Ascending aorta (tissue), 2 donors: ENCODE data around the gene MRPS11. TPM values are rescaled to one million over a fixed set of nuclear protein-coding genes. Genes with fewer than 3 reads are reported as not detected.

Experiments used
- DNase-seq, 2 donors: peaks; one replicate each; pipeline ENCODE4 v3.0.0-alpha.2; 2019; ENCODE audit warnings: low spot score in 2 of 2
- H3K27ac ChIP-seq, 2 donors: fragments of 200-600 bp; sonication (generic); one replicate each; pipeline ENCODE4 v1.5.1; 2016 to 2017; ENCODE audit warnings: mild to moderate bottlenecking in 1 of 2
- H3K27me3 ChIP-seq: fragments of 200-600 bp; sonication (generic); one replicate; pipeline ENCODE4 v1.5.1; 2017
- H3K36me3 ChIP-seq, 2 donors: fragments of 200-600 bp; sonication (generic); one replicate each; pipeline ENCODE4 v1.5.1; 2016
- H3K4me1 ChIP-seq, 2 donors: fragments of 200-600 bp; sonication (generic); one replicate each; pipeline ENCODE4 v1.5.1; 2016 to 2017; ENCODE audit warnings: mild to moderate bottlenecking in 1 of 2
- H3K4me3 ChIP-seq, 2 donors: fragments of 200-600 bp; sonication (generic); one replicate each; pipeline ENCODE4 v1.5.1; 2016 to 2017; ENCODE audit warnings: mild to moderate bottlenecking in 1 of 2
- H3K9me3 ChIP-seq, 2 donors: fragments of 200-600 bp; sonication (generic); one replicate each; pipeline ENCODE4 v1.5.1; 2016
- CTCF ChIP-seq, 3 experiments: fragments of 200-600 bp in 2 of 3; fragments of 450-650 bp in 1 of 3; sonication (generic) in 2 of 3; IDR thresholded peaks; one replicate each; pipeline ENCODE4 v1.5.1; 2016 to 2019; ENCODE audit warnings: antibody characterized with exemption in 3 of 3, mild to moderate bottlenecking in 1 of 3, moderate library complexity in 1 of 3
- intact Hi-C: fragments of 100-400 bp; cut with DNase I; formaldehyde crosslinking; loops from one replicate; pipeline ENCODE4 v1.15.1; 2023
- total RNA-seq: library from RNA; depleted of rRNA; stranded (reverse); fragments of >200 nt; gene quantifications from one replicate; pipeline ENCODE4 v1.1.0, GENCODE V29; 2016

Gene MRPS11
- total RNA-seq, 1 donor from 2014 or later, result 29.4 TPM

- no peak for DNase-seq
- Histone ChIP-seq H3K4me3 (no peak overlapping the region), H3K27me3 (no peaks in the 10 kb centered on the region), H3K36me3 (peaks cover 15 to 57% of the 10 kb centered on the region in 2 donors), H3K9me3 (no peaks in the 10 kb centered on the region), H3K4me1 (no peaks in the 10 kb centered on the region), H3K27ac (no peak overlapping the region)
- intact Hi-C loops, result no loop called here
- TF ChIP-seq CTCF (IDR thresholded peaks at IDR 0.05), result no peak
These were observed 42.5 kb downstream of the MRPS11 start for GRCh38 chr15:88509964-88510363.

GRCh38 chr15:88511161-88511560 is 43.7 kb downstream of the MRPS11 start:
- Histone ChIP-seq H3K4me3 (no peak overlapping the region), H3K9me3 (no peaks in the 10 kb centered on the region), H3K4me1 (no peaks in the 10 kb centered on the region), H3K36me3 (peaks cover 15 to 47% of the 10 kb centered on the region in 2 donors), H3K27me3 (no peaks in the 10 kb centered on the region), H3K27ac (no peak overlapping the region)
- TF ChIP-seq CTCF (IDR thresholded peaks at IDR 0.05), result no peak
- no peak for DNase-seq
- intact Hi-C loops, result no loop called here

GRCh38 chr15:88512078-88512477 is 44.6 kb downstream of the MRPS11 start:
- intact Hi-C loops, result no loop called here
- H3K27me3 ChIP-seq, result no peaks in the 10 kb centered on the region
- H3K4me1 ChIP-seq, result no peaks in the 10 kb centered on the region
- peaks cover 15 to 51% of the 10 kb centered on the region in 2 donors for H3K36me3 ChIP-seq
- DNase-seq, result no peak
- no peak overlapping the region for H3K4me3 ChIP-seq
- no peak overlapping the region for H3K27ac ChIP-seq
- TF ChIP-seq CTCF (IDR thresholded peaks at IDR 0.05), result no peak
- no peaks in the 10 kb centered on the region for H3K9me3 ChIP-seq

GRCh38 chr15:88512601-88513000 is 45.1 kb downstream of the MRPS11 start:
- no peaks in the 10 kb centered on the region for H3K9me3 ChIP-seq
- no peak overlapping the region for H3K27ac ChIP-seq
- TF ChIP-seq CTCF (IDR thresholded peaks at IDR 0.05), result no peak
- peaks cover 15 to 47% of the 10 kb centered on the region in 2 donors for H3K36me3 ChIP-seq
- no peak overlapping the region for H3K4me3 ChIP-seq
- no peak for DNase-seq
- H3K4me1 ChIP-seq, result no peaks in the 10 kb centered on the region
- no peaks in the 10 kb centered on the region for H3K27me3 ChIP-seq
- intact Hi-C loops, result no loop called here

- Histone ChIP-seq H3K36me3 (peaks cover 15 to 42% of the 10 kb centered on the region in 2 donors), H3K27ac (no peak overlapping the region), H3K4me1 (no peaks in the 10 kb centered on the region)
These were observed 45.7 kb downstream of the MRPS11 start for GRCh38 chr15:88513195-88513594.

More at GRCh38 chr15:88513195-88513594, 45.7 kb downstream of the MRPS11 start:
- Histone ChIP-seq H3K27me3 (no peaks in the 10 kb centered on the region), H3K9me3 (no peaks in the 10 kb centered on the region), H3K4me3 (no peak overlapping the region)
- DNase-seq, result no peak
- intact Hi-C loops, result no loop called here
- TF ChIP-seq CTCF (IDR thresholded peaks at IDR 0.05), result no peak
